GM12873 (cell line): ENCODE data around the gene NHP2.

Source experiments
- TF ChIP-seq, protein P1 (sequence below): IDR thresholded peaks from 2 replicates; pipeline ENCODE4 v1.5.1; 2012; ENCODE audit warnings: low read depth, mild to moderate bottlenecking, moderate library complexity, low read length, control low read depth; ENCODE audit not compliant: insufficient read depth; ENCODE audit errors: missing control alignments

NHP2 gene

DNA sequence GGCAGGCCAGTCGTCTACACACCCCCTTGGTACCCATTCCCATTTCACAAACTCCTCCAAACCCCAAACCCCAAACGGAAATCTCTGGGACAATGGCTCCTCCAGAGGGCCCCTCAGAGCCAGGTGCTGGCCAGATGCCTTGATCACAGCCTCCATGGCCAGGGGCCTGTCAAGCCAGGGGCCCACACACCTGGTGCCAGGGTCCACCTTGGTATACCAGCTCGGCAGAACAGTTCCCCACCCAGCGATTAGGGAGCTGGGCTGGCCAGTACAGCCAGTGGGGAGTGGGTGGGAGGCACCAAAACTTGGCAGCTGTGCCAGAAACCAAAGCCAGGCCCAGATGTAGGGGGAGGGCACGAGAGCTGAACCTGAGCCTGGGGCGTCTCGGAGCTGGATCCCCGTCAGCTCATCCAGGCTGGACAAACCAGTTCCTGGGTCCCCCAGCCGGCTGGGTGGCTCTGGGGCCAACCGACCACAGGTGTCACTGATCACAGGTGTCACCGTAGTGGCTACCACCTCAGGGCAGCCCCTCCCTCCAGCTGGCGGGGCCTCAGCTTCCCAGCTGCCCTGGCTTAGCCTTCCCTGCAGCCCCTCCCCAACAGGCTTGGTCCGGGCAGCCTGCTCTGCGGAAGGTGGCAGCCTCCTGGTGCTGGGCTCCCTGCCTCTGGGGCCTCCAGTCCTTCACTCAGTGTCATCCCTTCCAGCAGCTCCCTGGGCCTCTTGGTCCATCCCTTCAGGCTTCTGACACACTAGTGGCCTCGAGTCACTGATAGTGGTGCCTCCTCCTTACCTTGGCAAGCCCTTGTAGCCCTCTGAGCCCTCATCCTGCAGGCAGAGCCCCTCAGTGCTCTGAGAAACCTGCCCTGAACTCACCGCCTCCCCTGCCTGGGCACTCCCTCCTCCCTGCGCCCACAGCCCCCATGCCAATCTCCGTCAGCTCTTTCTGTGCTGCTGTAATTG, 29.4 kb downstream of the NHP2 start:
- TF ChIP-seq, protein P1, sequence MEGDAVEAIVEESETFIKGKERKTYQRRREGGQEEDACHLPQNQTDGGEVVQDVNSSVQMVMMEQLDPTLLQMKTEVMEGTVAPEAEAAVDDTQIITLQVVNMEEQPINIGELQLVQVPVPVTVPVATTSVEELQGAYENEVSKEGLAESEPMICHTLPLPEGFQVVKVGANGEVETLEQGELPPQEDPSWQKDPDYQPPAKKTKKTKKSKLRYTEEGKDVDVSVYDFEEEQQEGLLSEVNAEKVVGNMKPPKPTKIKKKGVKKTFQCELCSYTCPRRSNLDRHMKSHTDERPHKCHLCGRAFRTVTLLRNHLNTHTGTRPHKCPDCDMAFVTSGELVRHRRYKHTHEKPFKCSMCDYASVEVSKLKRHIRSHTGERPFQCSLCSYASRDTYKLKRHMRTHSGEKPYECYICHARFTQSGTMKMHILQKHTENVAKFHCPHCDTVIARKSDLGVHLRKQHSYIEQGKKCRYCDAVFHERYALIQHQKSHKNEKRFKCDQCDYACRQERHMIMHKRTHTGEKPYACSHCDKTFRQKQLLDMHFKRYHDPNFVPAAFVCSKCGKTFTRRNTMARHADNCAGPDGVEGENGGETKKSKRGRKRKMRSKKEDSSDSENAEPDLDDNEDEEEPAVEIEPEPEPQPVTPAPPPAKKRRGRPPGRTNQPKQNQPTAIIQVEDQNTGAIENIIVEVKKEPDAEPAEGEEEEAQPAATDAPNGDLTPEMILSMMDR = no peak

DNA sequence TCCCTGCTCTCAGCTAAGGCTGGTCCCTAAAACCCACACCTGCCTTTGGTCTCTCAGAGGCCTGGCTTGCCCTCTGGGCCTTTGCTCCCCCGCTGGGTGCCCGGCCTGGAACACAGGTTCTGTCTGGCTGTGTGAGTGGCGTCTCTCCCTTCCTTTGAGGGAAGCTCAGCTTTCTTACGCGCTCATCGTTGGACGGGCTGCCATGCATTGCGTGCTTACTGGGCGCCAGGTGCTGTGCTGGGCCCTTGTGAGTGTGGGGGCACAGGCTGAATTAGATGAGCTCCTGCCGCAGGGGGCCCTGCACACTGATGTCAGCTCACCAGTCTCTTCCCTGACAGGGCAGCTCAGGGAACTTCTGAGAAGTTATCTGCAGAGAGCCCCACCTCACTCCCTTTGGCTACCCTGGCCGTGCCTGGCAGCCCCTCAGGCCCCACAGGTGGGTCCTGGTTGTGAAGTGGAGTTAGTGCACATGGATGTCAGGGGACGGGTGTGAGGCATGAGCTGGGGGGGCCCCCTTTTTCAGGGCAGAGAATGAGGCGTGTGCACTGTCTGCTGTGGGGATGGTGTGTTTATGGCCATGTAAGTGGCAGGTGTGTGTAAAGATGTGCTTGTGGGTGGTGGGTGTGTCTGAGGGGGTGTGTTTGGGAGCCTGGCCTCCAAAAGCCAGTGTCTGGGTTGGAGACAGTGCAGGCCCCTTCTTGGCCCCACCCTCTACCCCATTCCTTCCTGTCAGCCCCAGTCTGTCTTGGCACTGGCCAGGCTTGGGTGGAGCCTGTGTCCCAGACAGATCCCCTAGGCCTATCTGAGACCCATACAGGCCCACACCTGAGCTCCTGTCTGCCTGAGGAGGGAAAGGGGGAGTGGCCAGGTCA, 30.4 kb downstream of the NHP2 start:
- TF ChIP-seq, protein P1 = no peak

DNA sequence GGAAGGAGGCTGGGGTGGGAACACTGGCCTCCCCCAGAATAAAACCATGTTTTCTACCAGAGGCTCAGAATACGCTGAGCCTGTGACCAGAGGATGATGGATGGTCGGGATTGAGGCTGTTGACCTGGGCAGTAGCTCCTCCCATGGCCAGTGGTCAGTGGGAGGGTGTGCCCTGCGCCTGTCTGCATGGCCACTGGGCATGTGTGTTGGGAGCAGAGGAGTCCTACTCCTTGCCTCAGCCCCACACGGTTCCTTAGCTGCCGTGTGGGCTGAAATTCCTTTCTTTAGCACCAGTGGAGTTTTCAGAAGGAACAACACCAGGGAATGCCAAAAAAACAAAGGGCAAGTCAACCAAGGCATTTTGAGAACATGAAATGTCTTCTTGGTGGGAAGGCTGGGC, 31.3 kb downstream of the NHP2 start:
- TF ChIP-seq, protein P1 = no peak

DNA sequence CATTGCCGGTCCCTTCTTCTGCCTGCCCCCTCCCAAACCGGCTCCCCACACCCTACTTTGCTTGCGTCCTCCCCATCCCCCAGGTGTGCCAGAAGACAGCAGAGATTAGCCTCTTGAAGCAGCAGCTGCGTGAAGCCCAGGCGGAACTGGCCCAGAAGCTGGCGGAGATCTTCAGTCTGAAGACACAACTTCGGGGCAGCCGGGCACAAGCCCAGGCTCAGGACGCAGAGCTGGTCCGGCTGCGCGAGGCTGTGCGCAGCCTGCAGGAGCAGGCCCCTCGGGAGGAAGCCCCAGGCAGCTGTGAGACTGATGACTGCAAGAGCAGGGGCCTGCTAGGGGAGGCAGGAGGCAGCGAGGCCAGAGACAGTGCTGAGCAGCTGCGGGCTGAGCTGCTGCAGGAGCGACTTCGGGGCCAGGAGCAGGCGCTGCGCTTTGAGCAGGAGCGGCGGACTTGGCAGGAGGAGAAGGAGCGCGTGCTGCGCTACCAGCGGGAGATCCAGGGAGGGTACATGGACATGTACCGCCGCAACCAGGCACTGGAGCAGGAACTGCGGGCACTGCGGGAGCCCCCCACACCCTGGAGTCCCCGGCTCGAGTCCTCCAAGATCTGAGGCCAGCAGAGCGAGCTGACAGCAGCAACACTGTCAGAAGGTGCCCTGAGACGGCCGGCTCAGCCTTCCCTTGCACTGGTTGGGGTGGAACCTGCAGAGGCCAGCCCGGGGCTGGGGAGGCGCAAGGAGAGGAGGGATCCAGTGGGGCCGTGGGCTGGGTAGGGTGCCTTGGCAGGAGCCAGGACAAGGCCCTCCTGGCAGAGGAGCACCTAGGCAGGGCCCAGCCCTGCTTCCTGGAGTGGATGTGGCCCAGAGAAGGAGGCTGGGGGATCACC, 32.1 kb downstream of the NHP2 start:
- TF ChIP-seq, protein P1 = no peak

DNA sequence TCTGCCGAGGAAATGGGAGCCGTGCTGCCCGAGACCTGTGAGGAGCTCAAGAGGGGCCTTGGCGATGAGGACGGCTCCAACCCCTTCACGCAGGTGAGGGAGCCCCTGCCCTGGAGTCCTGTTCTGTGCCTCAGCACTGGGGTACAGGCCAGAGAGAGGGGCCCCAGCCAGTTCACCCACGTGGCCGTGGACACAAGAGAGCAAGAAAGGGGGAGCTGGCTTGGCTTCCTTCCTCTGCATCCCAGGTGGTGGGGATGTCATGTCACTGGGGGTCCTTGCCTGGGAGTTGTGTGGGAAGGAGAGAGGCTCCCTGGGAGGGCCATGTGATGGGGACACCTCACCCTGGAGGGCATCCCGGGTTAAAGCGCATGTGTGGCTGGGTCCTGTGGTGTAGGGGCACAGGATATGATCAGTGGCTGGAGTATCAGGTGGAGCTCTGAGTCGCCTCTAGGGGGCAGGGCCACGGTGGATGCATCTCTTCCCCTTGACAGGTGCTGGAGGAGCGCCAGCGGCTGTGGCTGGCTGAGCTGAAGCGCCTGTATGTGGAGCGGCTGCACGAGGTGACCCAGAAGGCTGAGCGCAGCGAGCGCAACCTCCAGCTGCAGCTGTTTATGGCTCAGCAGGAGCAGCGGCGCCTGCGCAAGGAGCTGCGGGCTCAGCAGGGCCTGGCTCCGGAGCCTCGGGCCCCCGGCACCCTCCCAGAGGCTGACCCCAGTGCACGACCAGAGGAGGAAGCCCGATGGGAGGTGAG, 32.9 kb downstream of the NHP2 start:
- TF ChIP-seq, protein P1 = peak; percentile 96

DNA sequence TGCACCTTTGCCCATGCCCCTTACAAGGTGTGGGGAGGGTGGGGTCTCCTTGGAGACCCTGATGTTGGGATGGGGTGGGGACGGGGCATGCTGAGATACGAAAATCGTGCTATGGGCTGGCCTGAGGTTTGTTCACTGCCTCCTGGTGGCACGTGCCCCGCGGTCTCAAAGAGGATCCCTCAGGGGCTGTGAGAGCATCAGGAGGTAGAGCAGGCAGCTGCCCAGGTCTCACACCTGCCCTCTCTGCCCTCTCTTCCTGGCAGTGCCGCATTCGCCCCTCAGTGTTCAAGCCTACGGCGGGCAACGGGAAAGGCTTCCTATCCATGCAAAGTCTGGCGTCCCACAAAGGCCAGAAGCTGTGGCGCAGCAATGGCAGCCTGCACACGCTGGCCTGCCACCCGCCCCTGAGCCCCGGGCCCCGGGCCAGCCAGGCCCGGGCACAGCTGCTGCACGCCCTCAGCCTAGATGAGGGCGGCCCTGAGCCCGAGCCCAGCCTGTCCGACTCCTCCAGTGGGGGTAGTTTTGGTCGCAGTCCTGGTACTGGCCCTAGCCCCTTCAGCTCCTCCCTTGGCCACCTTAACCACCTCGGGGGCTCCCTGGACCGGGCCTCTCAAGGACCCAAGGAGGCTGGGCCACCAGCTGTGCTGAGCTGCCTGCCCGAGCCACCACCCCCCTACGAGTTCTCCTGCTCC, 33.6 kb downstream of the NHP2 start:
- TF ChIP-seq, protein P1 = no peak
